HG02981 (cell line): ENCODE data around the gene SHC2.

ENCODE experiments used
- ATAC-seq: cut with Tn5 transposase; IDR thresholded peaks from one replicate; pipeline ENCODE4 v1.9.1; 2021; ENCODE audit warnings: mild to moderate bottlenecking, moderate library complexity; ENCODE audit not compliant: unreplicated experiment

The SHC2 gene

GRCh38 chr19:374183-374885 lies 86.5 kb downstream of the SHC2 start:
- ATAC-seq = no peak

- no peak for ATAC-seq
These were observed 87.2 kb downstream of the SHC2 start for GRCh38 chr19:373391-374182.

GRCh38 chr19:372306-372890 lies 88.4 kb downstream of the SHC2 start:
- no peak for ATAC-seq

- no peak for ATAC-seq
These were observed 89.2 kb downstream of the SHC2 start for GRCh38 chr19:371501-372168.

GRCh38 chr19:370641-371330 lies 90.0 kb downstream of the SHC2 start:
- ATAC-seq = no peak

- ATAC-seq = no peak
These were observed 91.0 kb downstream of the SHC2 start for GRCh38 chr19:369876-370275.

- ATAC-seq = no peak
These were observed 91.6 kb downstream of the SHC2 start for GRCh38 chr19:369256-369655.

GRCh38 chr19:368630-369024 lies 92.2 kb downstream of the SHC2 start:
- no peak for ATAC-seq

GRCh38 chr19:367963-368629 lies 92.7 kb downstream of the SHC2 start:
- ATAC-seq = no peak

- ATAC-seq = no peak
These were observed 93.3 kb downstream of the SHC2 start for GRCh38 chr19:367561-367960.

- no peak for ATAC-seq
These were observed 93.9 kb downstream of the SHC2 start for GRCh38 chr19:366951-367350.
